Activated CD8-positive, alpha-beta T cell treated with anti-CD3 and anti-CD28 coated beads, Interleukin-2, amount 10 ng/mL, durations not matched to agents 7 days and 5 days (primary cell): ENCODE measurements around the gene SLCO4A1. TPM values are rescaled to one million over a fixed set of nuclear protein-coding genes. Genes with fewer than 3 reads are reported as not detected.

Experiments used
- ATAC-seq: fragments of 150-1000 bp; cut with Tn5 transposase; one replicate; pipeline ENCODE4 v1.10.0; 2021; ENCODE audit warnings: moderate library complexity
- CTCF ChIA-PET: fragments of 350-600 bp; sonication (Branson Sonifier 250); formaldehyde crosslinking; loops from one replicate; lab custom pipeline; 2021; ENCODE audit warnings: antibody characterized with exemption; lab: Charles Lee
- POLR2A ChIA-PET: fragments of 350-600 bp; sonication (Branson Sonifier 250); formaldehyde crosslinking; loops from one replicate; lab custom pipeline; 2021; ENCODE audit warnings: antibody characterized with exemption; lab: Charles Lee
- DNase-seq: peaks from one replicate; pipeline ENCODE4 v3.0.0-alpha.2; 2020
- H3K27ac Mint-ChIP-seq: one replicate; pipeline ENCODE4 v1.8.0; 2021; ENCODE audit warnings: mild to moderate bottlenecking, mixed read lengths
- H3K27me3 Mint-ChIP-seq: one replicate; pipeline ENCODE4 v1.8.0; 2021; ENCODE audit warnings: low read depth, mixed read lengths
- H3K36me3 Mint-ChIP-seq: one replicate; pipeline ENCODE4 v1.8.0; 2021; ENCODE audit warnings: low read depth, mixed read lengths
- H3K4me1 Mint-ChIP-seq: one replicate; pipeline ENCODE4 v1.8.0; 2021; ENCODE audit warnings: low read depth, mixed read lengths
- H3K4me3 Mint-ChIP-seq: one replicate; pipeline ENCODE4 v1.8.0; 2021; ENCODE audit warnings: mild to moderate bottlenecking, mixed read lengths
- H3K9me3 Mint-ChIP-seq: one replicate; pipeline ENCODE4 v1.8.0; 2022; ENCODE audit warnings: mixed read lengths; ENCODE audit not compliant: insufficient read depth
- total RNA-seq, 2 experiments: library from RNA; stranded (reverse); gene quantifications; one replicate each; pipeline ENCODE4 v1.2.3, GENCODE V29; 2021

SLCO4A1 gene
- total RNA-seq, 2 experiments from 2014 or later, result 79.4 to 79.9 TPM

DNA sequence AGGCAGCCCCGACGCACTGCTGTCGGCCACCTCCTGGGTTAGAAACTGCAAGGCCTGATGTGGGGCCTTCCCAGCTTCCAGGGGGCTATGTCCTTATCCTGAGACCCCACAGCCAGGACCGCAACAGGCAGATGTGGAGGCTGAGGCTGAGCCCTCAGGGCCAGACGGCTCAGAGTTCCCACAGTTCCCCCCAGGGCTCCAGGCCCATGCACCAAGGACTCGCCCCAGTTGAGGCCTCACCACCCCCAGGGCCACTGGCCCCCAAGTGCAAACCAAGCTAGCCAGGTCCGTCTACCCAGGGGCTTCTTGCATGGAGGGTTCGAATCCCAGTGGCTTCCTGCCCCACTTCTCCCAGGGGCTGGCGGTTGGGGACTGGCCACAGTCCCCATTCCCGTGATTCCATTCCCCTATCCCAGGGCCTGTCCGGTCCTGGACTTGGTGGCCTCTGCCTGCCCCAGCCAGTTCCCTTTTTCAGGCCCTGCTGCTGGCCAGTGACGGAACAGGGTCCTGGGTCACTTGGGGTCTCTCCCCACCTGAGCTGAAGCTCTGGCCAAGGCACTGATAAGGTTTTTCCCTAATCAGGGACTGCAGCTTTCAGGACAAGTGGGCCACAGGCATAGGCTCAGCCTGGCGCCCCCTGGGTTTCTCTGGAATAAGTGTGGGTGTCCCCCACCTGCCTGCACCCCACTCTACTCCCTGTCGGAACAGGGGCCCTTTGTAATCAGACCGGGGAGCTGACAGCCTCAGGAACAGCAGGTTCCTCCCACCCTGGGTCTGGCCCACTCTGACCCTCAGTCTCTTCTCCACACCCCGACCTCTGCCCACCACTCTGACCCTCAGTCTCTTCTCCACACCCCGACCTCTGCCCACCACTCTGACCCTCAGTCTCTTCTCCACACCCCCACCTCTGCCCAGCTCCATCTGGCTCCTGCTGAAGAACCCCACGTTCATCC, 22.0 kb downstream of the SLCO4A1 start:
- ChIA-PET POLR2A (interaction anchor here (1.3 kb wide), 1 partner anchor 54 kb away, joined by 3 read pairs; no protein-coding TSS in a partner anchor), CTCF (no interaction called here)
- H3K4me1 Mint-ChIP-seq, result peaks cover 8% of the 10 kb centered on the region
- no peak for DNase-seq
- H3K27me3 Mint-ChIP-seq, result no peaks in the 10 kb centered on the region
- no peaks in the 10 kb centered on the region for H3K9me3 Mint-ChIP-seq
- H3K4me3 Mint-ChIP-seq, result no peak overlapping the region
- peaks cover 46% of the 10 kb centered on the region for H3K36me3 Mint-ChIP-seq
- no peak overlapping the region for H3K27ac Mint-ChIP-seq
- ATAC-seq, result no peak

DNA sequence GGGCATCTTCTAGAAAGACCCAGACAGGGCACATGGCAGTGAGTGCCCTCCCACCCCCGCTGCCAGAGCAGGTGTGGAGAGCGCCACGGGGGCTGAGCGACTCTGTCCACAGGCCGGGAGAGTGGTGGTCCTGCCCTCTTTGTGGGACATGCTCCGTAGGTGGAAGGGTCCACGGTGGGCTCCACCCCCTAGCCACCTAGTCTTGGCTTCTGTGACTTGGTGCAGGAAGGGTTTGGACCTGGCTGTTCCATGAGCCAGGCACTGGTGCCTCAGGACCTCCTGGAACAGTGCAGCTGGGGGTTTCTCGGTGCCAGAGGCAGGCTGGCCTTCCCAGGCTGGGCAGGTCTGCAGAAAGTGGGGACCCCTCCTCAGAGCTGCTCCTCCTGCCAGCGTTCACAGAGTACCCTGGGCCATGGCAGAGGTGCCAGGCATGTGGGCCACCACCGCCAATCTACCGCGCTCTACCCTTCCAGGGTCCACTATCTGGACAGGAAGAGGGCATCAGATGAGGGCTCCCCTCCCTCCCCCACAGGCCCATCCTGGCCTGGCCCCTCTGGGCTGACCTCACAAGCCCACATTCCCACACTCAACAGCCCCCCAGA, 23.0 kb downstream of the SLCO4A1 start:
- DNase-seq (no peak), ATAC-seq (no peak)
- Mint-ChIP-seq H3K4me3 (no peak overlapping the region), H3K27ac (no peak overlapping the region), H3K4me1 (peaks cover 8% of the 10 kb centered on the region), H3K36me3 (peaks cover 50% of the 10 kb centered on the region), H3K27me3 (no peaks in the 10 kb centered on the region), H3K9me3 (no peaks in the 10 kb centered on the region)
- CTCF ChIA-PET, result no interaction called here
- POLR2A ChIA-PET, result interaction anchor here (1.3 kb wide), 1 partner anchor 54 kb away, joined by 3 read pairs; no protein-coding TSS in a partner anchor

DNA sequence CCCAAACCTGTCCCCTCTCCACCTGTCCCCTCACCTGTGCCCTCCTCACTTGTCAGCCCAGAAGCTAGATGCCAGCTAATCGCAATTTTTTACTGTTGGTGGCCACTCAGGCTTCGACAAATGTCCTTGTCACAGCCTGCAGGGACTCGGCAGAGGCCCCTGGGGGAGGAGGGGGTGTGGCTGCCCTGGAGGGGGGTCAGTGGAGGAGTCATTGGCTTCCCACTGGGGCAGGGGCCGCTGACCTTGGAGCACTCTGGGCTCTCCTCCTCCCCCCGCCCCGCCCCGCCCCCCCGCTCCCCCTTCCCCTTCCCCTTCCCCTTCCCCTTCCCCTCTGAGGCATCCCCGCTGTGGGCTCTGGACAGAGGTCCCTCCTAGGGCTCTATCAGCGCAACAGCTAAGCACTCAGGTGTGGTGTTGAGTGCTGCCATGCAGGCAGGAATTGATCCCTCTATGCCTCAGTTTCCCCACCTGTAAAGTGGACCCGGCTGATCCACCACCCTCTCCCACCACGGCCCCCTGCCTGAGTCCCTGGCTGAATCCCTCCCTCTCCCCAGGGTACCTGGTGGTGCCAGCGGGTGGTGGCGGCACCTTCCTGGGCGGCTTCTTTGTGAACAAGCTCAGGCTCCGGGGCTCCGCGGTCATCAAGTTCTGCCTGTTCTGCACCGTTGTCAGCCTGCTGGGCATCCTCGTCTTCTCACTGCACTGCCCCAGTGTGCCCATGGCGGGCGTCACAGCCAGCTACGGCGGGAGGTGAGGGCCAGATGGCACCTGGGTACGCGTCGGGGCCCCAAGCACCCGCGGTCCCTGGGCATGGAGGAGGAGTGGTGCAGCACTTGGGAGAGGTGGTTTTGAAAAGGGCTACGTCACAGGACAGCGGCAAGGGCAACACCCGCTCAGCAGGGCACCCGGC, 23.8 kb downstream of the SLCO4A1 start:
- peaks cover 8% of the 10 kb centered on the region for H3K4me1 Mint-ChIP-seq
- ATAC-seq, result no peak
- no peaks in the 10 kb centered on the region for H3K27me3 Mint-ChIP-seq
- H3K4me3 Mint-ChIP-seq, result no peak overlapping the region
- POLR2A ChIA-PET, result interaction anchor here (1.3 kb wide), 1 partner anchor 53 kb away, joined by 3 read pairs; no protein-coding TSS in a partner anchor
- H3K36me3 Mint-ChIP-seq, result peaks cover 51% of the 10 kb centered on the region
- no peaks in the 10 kb centered on the region for H3K9me3 Mint-ChIP-seq
- CTCF ChIA-PET, result no interaction called here
- DNase-seq, result no peak
- H3K27ac Mint-ChIP-seq, result no peak overlapping the region

DNA sequence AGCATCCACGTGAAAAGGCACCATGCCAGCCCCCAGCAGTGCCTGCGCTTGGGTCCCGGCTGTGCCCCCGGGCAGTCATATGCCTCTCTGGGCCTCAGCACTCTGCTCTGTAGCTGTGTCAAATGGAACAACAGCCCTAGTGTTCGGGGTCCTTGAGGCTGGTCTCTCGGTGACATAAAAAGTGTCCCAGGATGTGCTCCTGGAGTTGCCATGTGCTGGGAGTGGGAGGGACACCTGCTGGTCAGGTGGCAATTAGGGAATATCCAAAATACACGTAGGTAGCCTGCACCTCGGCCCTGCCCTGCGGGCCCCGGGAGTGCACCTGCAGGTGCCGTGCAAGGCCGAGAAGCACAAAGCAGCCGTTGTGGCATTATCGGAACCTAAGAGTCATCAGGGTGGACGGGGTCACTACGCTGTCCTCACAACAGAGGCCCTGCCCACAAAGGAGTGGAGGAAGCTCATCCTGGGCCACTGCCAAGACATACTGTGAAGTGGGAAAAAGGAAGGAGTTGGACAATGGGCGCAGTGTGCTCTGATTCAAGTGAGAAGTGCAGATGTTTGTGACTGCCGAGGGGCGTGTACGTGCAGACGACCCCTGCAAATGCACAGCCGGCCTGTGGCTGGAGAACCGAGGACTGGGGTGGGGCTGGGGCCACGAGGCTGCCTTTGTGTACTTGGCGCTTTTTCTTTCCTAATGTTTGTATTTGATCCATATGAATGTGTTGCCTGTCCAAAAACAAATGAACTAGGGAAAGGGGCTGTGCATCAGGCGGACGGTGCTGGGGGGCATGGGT, 24.6 kb downstream of the SLCO4A1 start:
- no peak for DNase-seq
- POLR2A ChIA-PET, result no interaction called here
- peaks cover 53% of the 10 kb centered on the region for H3K36me3 Mint-ChIP-seq
- no peak overlapping the region for H3K27ac Mint-ChIP-seq
- no peaks in the 10 kb centered on the region for H3K9me3 Mint-ChIP-seq
- H3K4me3 Mint-ChIP-seq, result no peak overlapping the region
- no peaks in the 10 kb centered on the region for H3K27me3 Mint-ChIP-seq
- H3K4me1 Mint-ChIP-seq, result peaks cover 8% of the 10 kb centered on the region
- CTCF ChIA-PET, result interaction anchor here (0.8 to 0.9 kb wide), 2 partner anchors 125 to 141 kb away, joined by 4 to 6 read pairs; no protein-coding TSS in a partner anchor
- no peak for ATAC-seq

DNA sequence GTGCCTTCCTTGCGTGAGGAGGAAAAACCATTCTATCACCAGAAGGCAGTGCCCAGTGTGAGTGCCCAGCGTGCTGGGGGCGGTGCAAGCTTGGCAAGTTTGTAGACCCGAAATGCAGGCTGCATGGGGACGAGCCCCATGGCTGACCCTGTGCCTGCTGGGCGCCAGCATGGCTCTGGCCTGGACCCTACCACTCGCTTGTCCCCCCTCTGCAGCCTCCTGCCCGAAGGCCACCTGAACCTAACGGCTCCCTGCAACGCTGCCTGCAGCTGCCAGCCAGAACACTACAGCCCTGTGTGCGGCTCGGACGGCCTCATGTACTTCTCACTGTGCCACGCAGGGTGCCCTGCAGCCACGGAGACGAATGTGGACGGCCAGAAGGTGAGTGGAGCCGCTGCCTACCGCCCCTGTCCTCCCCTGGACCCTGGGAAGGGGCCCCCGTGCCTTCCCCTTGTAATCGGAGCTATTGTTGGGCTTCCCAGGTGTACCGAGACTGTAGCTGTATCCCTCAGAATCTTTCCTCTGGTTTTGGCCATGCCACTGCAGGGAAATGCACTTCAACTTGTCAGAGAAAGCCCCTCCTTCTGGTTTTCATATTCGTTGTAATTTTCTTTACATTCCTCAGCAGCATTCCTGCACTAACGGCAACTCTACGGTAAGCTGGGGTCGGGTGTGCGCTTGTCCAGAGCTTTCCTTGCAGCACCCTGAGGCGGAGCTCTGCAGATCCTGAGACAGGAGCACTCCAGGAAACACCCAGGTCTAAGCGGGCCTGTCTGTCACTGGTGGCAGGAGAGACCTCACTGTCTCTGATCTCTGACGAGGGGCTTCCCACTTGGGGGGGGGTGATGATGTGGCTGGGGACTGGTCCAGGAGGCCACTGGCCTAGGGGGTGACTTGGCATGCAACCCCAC, 25.5 kb downstream of the SLCO4A1 start:
- no peak for DNase-seq
- POLR2A ChIA-PET, result no interaction called here
- H3K4me1 Mint-ChIP-seq, result peaks cover 8% of the 10 kb centered on the region
- H3K4me3 Mint-ChIP-seq, result no peak overlapping the region
- H3K27ac Mint-ChIP-seq, result no peak overlapping the region
- H3K36me3 Mint-ChIP-seq, result peaks cover 59% of the 10 kb centered on the region
- CTCF ChIA-PET, result interaction anchor here (0.8 to 0.9 kb wide), 2 partner anchors 124 to 140 kb away, joined by 4 to 6 read pairs; no protein-coding TSS in a partner anchor
- H3K27me3 Mint-ChIP-seq, result no peaks in the 10 kb centered on the region
- ATAC-seq, result no peak
- H3K9me3 Mint-ChIP-seq, result no peaks in the 10 kb centered on the region

DNA sequence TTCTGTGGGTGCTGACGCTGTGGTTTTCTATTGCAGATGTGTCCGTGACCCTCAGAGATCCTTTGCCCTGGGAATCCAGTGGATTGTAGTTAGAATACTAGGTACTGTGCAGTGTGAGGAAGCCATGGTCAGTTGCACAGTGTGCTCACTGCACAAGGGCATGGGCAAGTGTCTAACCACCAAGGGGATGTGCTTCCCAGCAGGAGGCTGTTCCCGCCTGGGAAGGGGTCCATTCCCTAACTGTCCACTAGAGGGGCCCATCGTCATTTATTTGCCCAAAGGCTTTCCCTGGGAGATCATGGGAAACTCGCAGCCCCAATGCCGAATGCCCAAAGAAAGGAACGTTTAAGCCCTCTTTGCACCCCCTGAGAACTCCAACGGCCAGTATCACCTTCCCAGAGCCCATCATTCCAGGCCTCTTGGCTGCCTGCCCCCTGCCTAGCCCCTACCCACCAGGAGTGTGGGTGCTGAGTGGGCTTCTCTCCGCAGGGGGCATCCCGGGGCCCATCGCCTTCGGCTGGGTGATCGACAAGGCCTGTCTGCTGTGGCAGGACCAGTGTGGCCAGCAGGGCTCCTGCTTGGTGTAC, 26.2 kb downstream of the SLCO4A1 start:
- ATAC-seq, result no peak
- Mint-ChIP-seq H3K9me3 (no peaks in the 10 kb centered on the region), H3K27me3 (no peaks in the 10 kb centered on the region), H3K4me3 (no peak overlapping the region), H3K36me3 (peaks cover 58% of the 10 kb centered on the region), H3K4me1 (peaks cover 8% of the 10 kb centered on the region), H3K27ac (no peak overlapping the region)
- peak; percentile 31 for DNase-seq
- CTCF ChIA-PET, result interaction anchor here (1.4 kb wide), 1 partner anchor 123 kb away, joined by 5 read pairs; no protein-coding TSS in a partner anchor
- POLR2A ChIA-PET, result no interaction called here

DNA sequence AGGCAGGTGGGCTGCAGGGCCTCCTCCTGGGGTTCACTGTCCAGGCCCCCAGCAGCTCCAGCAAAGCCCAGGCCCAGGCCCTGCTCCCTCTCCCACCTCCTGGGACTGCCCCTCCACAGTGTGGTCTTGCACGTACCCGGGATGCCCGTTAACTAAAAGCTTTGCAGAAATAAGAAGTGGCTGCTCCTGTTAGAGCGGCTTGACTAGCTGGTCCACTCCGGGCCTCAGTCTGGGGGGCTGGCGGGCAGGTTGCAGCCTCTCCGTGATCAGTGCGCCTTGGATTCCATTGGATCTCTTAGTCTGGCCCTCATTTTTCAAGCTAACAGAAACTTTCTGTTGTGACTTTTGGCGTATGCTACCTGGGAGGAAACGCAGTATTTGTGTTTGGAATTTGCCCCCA, 26.9 kb downstream of the SLCO4A1 start:
- Mint-ChIP-seq H3K4me3 (no peak overlapping the region), H3K4me1 (peaks cover 8% of the 10 kb centered on the region), H3K27ac (no peak overlapping the region), H3K9me3 (no peaks in the 10 kb centered on the region), H3K36me3 (peaks cover 61% of the 10 kb centered on the region), H3K27me3 (no peaks in the 10 kb centered on the region)
- ATAC-seq (no peak), DNase-seq (no peak)
- CTCF ChIA-PET, result interaction anchor here (0.7 to 1.4 kb wide), 3 partner anchors 18 to 128 kb away, joined by 3 to 5 read pairs (median 3); no protein-coding TSS in a partner anchor
- POLR2A ChIA-PET, result no interaction called here

DNA sequence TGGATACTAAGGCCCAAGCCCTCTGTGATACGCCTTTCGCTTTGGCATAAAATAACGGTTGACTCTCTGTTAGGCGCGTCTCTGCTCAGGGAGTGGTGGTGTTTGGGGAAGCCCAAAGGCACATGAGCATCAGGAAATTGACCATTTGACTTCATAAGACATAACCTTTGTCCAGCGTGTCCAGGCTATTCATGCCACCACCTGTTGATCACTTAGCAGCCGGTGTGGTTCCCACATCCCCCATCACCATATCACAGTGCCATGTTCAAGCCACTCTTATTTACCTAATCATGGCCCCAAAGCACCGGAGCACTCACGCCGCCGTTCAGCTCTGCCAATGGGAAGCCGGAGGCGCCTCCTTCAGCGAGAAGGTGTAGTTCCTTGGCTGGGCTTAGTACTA, 27.9 kb downstream of the SLCO4A1 start:
- peaks cover 59% of the 10 kb centered on the region for H3K36me3 Mint-ChIP-seq
- ChIA-PET POLR2A (no interaction called here), CTCF (no interaction called here)
- H3K9me3 Mint-ChIP-seq, result no peaks in the 10 kb centered on the region
- DNase-seq, result no peak
- H3K4me3 Mint-ChIP-seq, result no peak overlapping the region
- no peak overlapping the region for H3K27ac Mint-ChIP-seq
- H3K27me3 Mint-ChIP-seq, result no peaks in the 10 kb centered on the region
- ATAC-seq, result no peak
- peaks cover 8% of the 10 kb centered on the region for H3K4me1 Mint-ChIP-seq

DNA sequence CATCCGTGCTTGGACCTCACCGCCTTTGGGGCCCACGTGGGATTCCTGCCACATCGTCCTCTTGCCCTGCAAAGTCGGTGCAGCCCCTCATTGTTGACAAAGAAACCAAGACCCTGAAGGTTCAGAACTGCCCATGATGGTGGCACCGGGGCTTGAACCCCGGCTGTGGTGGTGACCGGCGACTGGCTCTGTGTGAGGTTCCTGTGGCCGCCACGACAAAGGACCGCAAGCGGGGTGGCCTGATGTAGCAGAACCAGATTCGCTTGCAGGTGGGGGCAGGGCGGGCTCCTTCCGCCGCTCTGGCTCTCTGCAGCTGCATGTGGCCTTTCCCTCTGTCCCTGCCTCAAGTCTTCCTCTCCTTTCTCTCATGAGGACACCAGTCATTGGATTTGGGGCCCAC, 28.7 kb downstream of the SLCO4A1 start:
- Mint-ChIP-seq H3K27ac (no peak overlapping the region), H3K36me3 (peaks cover 59% of the 10 kb centered on the region), H3K9me3 (no peaks in the 10 kb centered on the region), H3K27me3 (no peaks in the 10 kb centered on the region), H3K4me1 (peaks cover 8% of the 10 kb centered on the region), H3K4me3 (no peak overlapping the region)
- DNase-seq, result no peak
- no peak for ATAC-seq
- ChIA-PET POLR2A (no interaction called here), CTCF (no interaction called here)

DNA sequence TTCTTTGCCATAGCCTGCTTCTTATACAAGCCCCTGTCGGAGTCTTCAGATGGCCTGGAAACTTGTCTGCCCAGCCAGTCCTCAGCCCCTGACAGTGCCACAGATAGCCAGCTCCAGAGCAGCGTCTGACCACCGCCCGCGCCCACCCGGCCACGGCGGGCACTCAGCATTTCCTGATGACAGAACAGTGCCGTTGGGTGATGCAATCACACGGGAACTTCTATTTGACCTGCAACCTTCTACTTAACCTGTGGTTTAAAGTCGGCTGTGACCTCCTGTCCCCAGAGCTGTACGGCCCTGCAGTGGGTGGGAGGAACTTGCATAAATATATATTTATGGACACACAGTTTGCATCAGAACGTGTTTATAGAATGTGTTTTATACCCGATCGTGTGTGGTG, 29.5 kb downstream of the SLCO4A1 start:
- no peak overlapping the region for H3K4me3 Mint-ChIP-seq
- no peaks in the 10 kb centered on the region for H3K27me3 Mint-ChIP-seq
- no peak overlapping the region for H3K27ac Mint-ChIP-seq
- peaks cover 55% of the 10 kb centered on the region for H3K36me3 Mint-ChIP-seq
- H3K9me3 Mint-ChIP-seq, result no peaks in the 10 kb centered on the region
- ChIA-PET CTCF (no interaction called here), POLR2A (no interaction called here)
- DNase-seq (no peak), ATAC-seq (no peak)
- peaks cover 9% of the 10 kb centered on the region for H3K4me1 Mint-ChIP-seq
